GM12873 (cell line): ENCODE data around the gene GLE1.

Source experiments
- CTCF ChIP-seq: IDR thresholded peaks from 2 replicates; pipeline ENCODE4 v1.5.1; 2012; ENCODE audit warnings: low read depth, mild to moderate bottlenecking, moderate library complexity, low read length, control low read depth; ENCODE audit not compliant: insufficient read depth; ENCODE audit errors: missing control alignments

GLE1 gene

DNA sequence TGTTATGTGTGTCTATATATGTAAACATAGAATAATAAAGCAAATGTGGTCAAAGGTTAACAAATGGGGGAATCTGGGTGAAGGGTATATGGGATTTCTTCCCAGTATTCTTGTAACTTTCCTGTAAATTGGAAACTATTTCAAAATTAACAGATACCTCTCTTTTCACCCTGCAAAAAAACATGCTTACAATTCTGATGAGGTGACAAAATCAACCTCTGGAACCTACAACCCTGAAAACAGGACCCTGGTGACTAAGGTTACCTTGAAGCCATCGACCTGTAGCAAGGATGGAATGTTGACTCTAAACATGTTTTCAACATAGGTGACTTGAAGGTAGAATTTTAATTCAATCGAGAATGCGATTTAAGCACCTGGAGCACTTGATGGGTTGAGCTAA is 42.0 kb downstream of the GLE1 start:
- no peak for TF ChIP-seq CTCF

DNA sequence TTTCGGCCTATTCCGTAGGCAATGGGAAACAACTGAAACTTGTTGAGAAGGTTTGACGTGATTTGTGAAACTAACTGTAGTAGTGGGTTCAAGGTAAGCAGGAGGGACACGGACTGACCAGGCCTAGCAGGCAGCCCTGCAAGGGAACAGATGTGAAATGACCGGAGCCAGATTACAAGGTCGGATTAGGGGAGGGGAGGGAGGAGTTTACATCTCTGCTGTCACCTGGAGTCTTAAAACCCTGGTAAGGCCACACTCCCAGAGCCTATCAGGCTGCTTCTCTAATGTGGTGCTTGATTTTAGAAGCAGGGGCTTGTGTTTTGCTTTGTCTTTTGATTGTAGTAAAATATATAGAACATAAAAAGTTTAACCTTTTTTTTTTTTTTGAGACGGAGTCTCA is 44.4 kb downstream of the GLE1 start:
- TF ChIP-seq CTCF = no peak

- TF ChIP-seq CTCF = no peak
Observed at GRCh38 chr9:128550226-128550625, 45.7 kb downstream of the GLE1 start.

- no peak for TF ChIP-seq CTCF
Observed at GRCh38 chr9:128550770-128551656, 46.5 kb downstream of the GLE1 start.

GRCh38 chr9:128551657-128552152 is 47.2 kb downstream of the GLE1 start:
- TF ChIP-seq CTCF = no peak

DNA sequence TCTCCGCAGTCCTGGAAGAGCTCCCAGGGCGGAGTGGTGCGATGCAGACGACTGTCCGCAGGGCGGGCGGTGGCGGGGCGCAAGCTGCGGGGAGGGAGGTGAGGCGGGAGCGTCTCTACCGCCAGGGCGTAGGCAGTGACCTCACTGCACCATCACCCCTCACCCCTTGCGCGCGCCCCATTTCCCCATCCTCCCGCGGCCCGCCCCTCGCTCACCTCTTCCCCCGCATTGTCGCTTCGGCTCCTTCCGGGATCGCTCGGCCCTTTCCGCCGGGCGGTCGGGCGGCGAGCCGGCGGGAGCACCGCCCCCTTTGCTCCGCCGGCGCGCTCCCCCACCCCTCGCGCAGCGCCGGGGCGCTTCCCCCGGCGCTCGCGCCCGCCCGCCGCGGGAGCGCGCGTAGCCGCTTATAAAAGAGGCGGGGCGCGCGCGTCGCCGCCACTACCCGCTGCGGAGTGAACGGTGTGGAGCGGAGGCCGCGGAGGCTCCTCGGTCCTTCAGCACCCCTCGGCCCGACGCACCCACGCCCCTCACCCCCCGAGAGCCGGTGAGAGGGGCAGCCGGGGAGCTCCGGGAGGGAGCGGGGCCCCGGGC is 47.7 kb downstream of the GLE1 start, which contains the start of gene SPTAN1:
TSS of gene SPTAN1 (plus strand) at position 435 of the 591 bp plus-strand sequence. CDS start 14,154 bp downstream, outside the sequence.
- TF ChIP-seq CTCF = no peak

GRCh38 chr9:128552744-128553440 is 48.4 kb downstream of the GLE1 start:
- no peak for TF ChIP-seq CTCF
